Uterus (tissue), 2 donors: ENCODE measurements around the gene CTNNAL1.

Source experiments
- CTCF ChIP-seq, 4 experiments: fragments of 200-600 bp in 2 of 4; fragments of 450-650 bp in 2 of 4; sonication (generic) in 2 of 4; IDR thresholded peaks; one replicate each; pipeline ENCODE4 v1.5.1; 2016 to 2019; ENCODE audit warnings: antibody characterized with exemption in 4 of 4, mild to moderate bottlenecking in 2 of 4, moderate library complexity in 1 of 4
- POLR2A ChIP-seq, 2 donors: fragments of 450-650 bp; IDR thresholded peaks; one replicate each; pipeline ENCODE4 v1.6.1; 2016; ENCODE audit warnings: antibody characterized with exemption in 2 of 2, mild to moderate bottlenecking in 1 of 2, moderate library complexity in 1 of 2

- no peak for TF ChIP-seq CTCF (IDR thresholded peaks at IDR 0.05)
- TF ChIP-seq POLR2A (IDR thresholded peaks at IDR 0.05), result no peak
Measured at GRCh38 chr9:109052416-109052815, 39.1 kb upstream of the CTNNAL1 start.
